GOT3 (cell line): ENCODE results near the gene COX10.
"Not testable (repeated sequence)": the region's sequence is repeated elsewhere in the genome, so short reads cannot be mapped to it uniquely, and the experiment has no call there.

Experiments used
- DNase-seq: peaks from one replicate; lab custom pipeline; 2025; ENCODE audit warnings: mixed read lengths; lab: John Stamatoyannopoulos, UW

Gene COX10

DNA sequence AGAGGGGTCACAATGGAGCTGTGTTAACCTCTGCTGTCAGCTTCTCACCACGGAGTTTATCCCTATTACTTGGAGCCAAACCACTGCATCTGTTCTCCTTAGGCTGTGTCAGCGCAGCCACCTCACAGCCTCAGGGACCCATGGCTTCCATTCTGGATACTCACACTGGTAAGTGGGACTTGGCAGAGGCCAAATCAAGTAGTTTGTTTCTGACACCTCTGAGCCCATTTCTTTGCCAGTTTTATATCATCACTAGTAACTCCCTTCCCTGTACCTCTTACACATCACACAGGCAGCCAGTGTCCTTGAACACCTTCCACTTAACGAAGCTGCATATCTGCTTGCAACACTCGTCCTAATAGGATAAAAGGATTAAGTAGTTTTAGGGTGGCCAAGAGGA is 108.5 kb downstream of the COX10 start:
- DNase-seq, result not testable (repeated sequence)

DNA sequence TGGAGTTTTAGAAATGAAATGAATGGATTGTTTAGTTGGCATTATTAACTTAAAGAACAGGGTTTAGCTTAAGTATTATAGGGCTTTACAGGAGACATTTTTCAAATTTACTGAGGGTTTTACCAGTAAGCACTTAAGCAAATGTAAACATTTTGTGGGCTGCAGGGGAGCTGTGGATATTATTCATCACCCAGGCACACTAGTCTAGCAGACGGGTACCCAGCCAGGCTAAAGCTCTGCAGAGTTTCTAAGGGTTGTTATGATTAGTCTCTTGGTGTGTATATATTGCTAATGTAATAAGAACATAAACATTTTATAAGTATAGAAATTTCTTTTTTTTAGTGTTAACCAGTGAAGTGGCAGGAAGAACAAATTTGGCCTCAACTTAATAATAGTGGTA is 110.6 kb downstream of the COX10 start:
- not testable (repeated sequence) for DNase-seq

DNA sequence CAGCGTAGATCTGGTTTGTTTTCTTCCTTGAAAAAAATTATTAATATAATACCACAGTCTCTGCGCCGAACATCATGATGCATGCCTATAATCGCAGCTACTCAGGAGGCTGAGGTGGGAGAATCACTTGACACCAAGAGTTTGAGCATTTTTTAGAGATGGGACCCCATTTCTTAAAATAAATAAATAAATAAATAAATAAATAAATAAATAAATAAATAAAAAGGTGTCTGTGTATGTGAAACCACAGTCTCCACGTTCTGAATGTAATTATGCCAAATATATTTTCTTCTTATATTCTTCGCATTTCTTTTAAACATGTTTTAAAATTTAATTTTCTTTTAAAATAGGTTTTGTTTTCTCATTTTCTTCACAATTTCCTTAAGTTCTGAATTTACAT is 112.8 kb downstream of the COX10 start:
- DNase-seq, result not testable (repeated sequence)

DNA sequence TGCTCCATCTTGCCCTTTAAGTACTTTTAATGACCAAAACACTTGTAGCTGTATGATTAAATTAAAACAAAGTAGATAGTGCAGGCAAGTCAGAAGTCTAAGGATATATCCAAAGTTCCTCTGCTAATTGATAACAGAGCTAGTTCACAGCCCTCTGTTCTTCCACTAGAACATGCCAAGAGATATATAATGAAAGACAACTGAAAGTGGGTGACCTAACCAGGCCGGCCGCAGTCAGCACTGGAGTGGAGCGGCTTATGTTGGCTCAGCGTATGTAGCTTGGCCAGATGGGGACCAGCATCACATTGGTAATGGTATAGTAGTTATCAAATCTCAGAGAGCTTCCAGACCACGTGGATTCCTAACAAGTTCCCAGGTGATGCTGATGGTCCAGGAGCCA is 115.2 kb downstream of the COX10 start:
- not testable (repeated sequence) for DNase-seq

DNA sequence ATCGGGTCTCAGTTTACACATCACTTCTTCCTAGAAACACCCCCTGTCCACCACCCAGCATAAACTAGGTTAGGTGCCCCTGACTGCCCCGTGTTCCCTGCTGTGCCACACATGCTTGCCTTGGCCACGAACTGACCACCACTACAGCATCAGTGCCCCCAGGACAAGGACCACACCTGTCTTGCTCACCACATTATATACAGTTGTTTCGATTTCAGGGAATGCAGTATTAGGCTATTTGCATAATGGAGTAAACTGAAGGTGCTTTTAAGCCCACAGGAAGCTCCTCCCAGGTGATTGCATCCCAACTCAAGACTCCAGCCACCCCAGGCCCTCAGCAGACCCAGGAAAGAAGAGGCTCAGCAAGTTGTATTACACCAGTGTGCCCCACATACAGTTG is 117.1 kb downstream of the COX10 start:
- DNase-seq, result not testable (repeated sequence)

DNA sequence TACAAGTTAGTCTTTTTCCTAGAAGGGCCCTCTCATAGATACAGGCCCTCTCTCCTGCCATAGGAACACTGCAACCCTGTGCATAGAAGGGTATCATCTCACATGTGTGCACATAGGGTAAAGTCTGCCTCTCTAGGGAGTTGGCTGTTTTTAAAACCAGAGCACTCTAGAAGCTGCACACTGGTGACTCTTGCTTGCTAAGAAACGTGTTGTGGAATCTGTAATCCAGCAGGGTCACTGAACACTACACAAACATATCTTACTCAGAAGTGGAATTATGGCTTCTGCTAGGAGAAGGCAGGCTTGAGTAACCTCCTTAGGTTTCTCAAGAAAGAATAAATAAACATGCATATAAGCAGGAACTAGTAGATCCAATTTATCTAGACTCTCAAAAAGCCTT is 121.5 kb downstream of the COX10 start:
- DNase-seq, result not testable (repeated sequence)

DNA sequence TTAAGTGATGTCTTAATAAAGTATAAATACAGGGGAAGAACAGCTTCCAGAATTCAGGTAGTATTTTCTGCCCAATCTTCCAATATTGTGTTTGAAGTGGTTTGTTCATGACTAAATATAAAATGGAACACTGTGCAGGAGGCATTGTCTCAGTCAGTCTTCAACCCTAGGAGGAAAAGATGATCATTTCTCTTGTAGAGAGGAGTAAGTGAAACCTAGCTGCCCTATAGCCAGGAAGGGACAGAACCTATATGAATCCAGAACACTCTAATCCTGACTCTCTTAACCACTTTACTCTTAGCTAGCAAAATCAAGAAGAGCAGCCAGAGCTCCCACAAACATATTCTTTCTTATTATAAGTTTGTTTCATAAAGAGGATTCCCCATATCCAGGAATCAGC is 122.2 kb downstream of the COX10 start:
- not testable (repeated sequence) for DNase-seq

DNA sequence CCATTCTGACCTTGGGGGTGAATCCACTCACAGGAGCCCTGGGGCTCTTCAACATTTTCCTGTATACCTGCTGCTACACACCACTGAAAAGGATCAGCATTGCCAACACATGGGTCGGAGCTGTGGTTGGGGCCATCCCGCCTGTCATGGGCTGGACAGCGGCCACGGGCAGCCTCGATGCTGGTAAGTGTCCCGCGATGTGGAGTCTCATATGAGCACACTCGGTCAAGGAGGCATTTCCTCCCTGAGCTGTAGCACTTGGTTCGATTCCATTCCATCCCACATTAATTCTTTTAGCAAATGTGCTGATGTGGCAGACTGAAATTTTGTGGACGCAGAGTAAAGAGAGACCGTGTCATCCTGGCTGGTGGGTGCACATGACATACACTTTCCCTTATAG is 122.7 kb downstream of the COX10 start:
- not testable (repeated sequence) for DNase-seq

DNA sequence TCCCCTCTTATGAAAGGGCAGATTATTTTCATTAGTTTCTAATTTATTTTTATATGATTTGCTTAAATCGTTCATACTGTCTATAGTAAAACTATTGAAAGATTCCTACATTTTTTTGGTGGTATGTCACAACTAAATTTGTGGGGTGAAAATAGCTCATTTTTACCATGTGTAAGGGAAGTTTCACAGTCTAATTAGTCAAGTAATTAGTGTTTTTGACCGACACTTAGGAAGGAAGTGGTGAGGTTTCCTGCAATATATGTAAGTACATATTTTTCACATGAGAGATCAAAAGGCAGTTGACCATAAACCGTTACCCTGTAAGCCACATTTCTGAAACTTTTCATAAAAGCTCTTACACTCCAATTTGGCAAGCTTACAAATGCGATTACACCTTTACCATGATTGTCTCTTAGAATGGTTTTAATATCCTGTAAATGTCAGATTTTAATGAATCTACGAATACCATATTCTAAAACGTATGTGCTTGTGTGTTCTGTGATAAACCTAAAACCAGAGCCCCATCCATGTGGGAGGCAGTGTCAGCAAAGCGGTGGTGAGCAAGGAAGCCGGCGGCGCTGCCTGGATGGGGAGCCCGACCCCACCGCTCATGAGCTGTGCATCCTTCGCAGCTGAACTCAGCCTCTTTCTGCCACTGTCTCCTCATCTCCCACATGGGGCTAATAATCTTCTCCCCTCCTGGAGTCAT is 123.5 kb downstream of the COX10 start:
- DNase-seq, result not testable (repeated sequence)

DNA sequence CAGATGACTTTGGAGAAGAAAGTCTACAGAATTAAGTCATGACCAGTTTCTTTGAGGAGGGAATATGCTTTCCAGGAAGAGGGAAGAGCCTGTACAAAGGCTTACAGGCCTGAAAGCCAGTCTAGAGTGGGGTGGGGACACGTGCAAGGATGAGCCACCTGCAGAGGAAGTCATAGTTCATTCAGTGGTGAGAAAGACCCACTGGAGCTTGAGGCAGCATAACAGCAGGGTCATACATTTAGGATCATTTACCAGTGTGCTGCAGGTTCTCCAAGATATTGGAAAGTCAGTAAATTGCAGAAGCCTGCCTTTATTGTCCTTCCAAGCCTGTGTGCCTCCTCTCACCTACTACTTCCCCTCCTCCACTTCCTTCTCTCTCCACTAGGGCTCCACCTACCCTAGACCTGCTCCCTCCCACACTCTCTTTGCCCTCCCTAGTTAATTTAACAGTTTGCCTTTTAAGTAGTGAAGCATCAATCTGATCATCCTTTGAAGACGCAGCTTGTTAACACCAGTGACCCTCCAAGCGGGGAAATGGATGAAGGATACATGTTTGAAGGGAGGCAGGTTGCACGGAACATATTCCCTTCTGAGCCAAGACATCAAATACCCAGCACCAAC is 127.2 kb downstream of the COX10 start:
- no peak for DNase-seq

DNA sequence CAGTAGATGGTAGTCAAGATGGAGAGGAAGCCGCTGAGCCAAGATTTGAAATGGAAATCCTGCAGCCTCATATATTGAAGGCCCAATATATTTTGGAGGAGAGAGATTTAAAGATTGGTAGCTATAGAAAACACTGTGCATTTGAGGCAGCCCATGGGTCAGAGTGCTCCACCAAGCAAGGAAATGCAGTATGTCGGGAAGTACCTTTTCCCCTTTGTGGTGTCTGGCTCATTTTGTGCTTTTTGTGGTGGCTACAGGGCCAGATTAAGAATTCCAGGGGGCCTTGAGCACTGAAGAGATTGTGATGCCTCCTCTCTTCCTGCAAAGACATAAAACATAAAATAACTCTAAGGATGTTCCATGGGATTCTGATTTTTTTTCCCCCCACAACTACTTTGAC is 127.8 kb downstream of the COX10 start:
- DNase-seq, result no peak

DNA sequence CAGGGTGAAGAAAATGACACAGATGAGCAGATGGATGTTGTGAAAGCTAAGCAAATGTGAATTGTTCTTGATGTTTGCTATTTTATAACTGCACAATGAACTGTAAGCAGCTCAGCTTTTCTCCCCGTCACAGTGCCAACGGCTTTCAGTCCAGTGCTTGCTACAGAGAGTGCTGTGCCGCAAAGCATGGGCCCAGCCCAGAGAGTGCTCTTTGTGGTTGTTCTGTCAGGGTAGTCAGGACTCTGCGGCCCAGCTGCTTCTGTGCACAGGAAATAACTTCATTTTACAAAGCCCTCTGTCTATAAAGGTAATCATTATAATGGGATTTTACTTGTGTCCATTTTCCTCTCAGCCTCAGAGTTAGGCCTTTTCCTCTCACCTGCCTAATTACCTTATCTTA is 128.3 kb downstream of the COX10 start:
- DNase-seq, result no peak

DNA sequence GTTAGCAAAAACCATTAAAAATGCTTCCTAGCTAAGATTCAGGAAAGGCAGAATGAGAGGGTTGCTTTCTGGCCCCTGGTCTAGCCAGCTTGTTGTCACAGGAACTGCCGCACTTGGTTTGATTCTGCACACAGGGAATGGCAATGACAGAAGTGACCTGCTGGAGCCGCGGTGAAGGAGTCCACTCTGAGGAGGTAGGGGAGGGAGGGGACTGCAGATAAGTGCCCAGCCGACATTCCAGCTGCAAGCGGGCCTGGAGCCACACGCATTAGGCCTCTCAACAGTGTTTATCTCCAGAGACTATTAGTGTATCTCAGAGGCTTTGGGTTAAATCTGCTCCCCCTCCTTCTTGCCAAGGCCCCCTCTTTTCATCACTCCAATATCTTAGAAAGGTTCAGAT is 128.7 kb downstream of the COX10 start:
- no peak for DNase-seq

DNA sequence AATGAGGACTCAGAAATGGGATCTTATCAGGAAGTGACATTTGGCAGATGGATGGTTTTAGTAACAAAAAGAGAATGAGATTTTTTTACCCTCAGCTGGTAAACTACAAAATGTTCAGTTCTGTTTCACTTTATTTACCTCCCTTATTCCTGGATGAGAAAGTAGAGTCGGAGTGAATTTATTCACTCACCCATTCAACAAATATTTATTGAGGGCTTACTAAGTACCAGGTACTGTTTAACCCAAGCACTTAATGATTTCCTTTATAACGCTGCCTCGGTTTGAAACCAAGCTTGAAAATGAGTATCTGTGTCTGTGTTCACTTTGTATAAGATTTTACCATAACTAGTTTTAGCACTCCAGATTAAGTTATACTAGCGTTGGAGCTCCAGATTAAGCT is 129.3 kb downstream of the COX10 start:
- DNase-seq, result no peak

DNA sequence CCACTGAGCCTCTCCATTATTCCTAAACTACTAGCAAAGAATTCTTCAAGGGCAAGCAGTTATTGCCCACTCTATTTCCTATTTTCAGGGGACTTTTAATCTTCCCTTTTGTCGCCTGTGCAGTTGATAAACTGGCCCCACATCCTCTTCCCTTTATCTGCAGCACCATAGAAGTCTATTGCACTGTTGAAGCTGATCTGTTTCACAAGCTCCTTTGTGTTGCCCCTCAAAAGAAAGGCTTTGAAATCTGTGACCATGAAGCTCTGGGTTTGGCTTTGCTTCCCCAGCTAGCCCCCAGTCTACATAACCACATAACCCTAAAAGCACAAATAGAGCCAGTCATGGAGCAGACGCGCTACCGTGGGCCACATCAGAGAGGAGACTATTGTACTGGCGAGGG is 130.3 kb downstream of the COX10 start:
- DNase-seq, result no peak

DNA sequence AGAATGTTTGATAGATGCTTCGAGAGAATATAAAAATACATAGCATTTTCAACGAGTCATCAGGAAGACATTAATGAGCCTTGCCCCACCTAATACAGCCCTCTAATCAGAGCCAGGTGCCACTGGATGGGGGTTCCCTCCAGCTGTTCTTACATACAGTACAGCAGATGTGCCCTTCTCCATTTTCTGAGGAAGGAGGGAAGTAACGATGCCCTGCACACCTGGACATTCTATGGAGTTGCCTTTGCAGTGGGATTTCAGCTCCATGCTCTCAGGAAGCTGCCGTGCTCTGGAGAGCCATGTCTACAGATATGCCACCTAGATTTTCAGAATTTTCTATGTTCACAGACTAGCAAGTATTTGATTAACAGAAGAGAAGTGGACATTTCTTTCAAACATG is 131.1 kb downstream of the COX10 start:
- no peak for DNase-seq

DNA sequence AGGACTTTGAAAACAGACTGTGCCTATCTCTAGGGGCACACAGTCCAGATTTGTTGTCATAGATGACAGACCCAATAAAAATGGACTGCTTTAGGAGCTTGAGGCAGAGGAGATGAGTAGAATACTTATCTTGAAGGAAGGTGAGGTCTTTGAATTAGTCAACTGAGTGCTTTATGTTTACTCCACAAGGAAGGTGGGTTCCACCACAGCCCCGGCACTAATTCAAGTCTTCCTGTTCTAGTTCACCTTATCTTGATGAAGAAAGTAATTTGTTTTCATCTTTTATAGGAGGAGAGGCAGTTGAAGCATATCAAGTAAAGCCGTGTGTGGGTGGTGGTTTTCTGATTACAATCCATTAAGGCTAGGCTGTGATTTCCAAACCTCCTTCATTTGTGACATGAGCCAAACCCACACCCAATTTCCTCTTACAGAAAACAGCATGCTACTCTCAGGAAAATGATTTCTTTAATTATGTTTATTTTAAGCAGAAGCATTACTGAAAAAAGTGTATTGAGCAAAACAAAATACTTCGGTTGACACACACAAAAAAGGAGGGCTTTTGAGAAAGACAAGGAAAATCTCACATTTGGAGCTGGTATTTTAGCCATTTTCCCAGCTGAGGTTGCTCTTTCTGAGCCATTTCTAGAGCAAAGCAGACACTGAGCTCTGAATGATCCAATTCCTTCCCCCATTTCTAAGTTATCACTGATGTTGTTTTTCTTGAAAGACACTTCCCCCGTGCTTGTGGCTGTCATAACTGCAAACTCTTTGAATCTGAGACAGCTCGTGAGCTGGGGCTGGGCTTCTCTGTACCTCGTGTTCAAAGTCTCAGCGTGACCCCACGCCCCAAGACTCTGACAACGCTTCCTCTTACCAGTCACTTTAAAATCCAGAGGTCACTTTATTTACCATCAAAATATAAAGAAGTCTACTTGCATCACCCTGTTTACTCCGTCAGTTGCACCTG is 132.0 kb downstream of the COX10 start:
- DNase-seq, result no peak

DNA sequence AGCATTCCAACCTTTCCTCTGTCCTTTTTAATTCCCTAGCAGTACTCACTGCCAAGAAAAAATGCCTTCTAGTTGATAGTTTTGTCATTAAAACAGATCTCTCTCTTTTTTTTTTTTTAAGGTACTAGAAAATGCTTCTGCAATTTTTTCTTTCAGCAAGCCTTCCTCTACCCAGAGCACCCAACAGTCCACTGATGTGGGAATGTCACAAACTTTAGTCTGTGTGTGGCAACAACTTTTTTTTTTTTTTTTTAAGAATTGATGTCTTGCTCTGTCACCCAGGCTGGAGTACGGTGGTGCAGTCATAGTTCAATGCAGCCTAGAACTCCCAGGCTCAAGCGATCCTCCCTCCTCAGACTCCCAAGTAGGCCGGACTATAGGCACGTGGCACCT is 132.7 kb downstream of the COX10 start:
- no peak for DNase-seq

DNA sequence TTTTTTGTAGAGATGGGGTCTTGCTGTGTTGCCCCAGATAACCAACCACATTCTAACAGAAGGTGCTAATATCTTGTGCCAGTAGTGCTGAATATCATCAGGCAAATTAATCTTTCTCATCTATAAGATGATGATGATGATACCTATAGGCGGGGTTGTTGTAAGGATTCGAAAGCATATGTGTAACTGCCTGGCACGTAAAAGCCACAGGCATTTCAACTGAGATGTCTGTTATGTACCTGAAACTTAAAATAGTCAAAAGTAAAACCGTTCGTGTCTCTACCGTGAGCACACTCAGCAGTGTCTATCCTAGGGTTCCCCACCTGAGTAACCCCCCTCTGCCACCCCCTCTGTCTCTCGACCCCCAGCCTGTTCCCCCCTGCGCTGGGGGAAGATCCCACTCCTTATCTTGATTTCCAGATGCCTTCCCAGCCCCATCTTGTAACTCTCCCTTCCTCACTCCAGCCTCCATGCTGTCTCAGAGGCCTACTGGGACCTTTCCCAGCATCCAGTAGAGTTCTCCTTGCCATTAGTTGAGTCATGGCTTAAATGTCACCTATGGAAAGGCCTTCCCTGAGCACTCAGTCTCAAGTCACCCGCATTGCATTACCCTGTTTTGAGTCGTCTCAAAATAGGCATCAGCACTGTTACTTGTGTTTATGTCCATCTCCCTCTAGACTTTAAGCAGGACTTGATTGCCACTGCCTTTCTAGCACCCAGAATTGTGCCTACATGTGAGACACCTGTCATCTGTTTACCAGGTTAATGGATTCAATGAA is 133.3 kb downstream of the COX10 start:
- no peak for DNase-seq

DNA sequence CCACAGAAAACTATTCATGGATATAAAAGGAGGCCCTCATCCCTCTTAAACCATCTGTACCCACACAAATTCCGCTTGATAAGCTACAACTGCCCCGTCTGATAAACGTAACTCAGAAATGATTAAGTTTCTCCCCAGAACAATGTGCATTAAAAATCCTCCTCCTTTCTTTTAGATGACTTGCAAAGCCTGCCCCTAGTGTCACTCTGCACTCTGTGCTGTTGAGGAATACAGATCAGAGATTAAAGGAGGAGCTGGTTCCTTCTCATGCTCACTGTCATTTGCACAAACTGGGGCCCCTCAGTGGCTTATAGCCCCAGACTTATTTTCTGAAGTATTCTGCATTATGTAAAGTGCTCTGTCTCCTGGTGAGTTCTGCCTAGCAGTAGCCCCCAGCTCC is 134.1 kb downstream of the COX10 start:
- DNase-seq, result no peak

DNA sequence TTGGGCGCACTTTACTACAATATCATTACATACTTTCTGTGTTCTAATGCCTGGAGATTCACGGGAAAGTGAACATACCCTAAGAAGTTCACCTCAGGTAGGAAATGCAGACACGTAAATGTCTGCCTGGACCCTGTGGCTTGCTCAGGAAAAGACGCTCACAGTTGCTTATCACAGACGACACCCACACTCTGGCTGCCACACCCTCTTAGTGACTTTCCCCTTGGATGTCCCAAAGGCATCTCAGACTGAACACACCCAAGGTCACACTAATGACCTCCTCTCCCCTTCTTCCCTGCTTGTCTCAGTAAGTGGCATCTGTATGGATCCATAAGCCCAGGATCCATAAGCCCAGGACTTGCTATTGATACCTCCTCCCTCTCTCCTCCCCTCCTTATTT is 134.8 kb downstream of the COX10 start:
- DNase-seq, result no peak

DNA sequence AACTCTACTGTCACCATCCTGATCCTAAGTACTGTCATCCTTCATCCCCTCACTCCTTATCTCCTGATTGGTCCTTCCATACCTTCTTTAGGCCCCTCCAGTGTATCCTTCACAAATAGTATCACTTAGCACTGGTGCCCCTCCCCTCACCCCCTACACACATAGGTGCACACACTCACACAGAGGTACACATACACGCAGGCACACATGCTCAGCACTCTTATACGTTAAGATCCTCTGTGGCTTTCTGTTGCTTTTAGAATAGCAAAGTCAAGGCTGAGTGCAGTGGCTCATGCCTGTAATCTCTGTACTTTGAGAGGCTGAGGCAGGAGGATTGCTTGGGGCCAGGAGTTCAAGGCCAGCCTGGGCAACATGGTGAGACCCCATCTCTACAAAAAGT is 135.2 kb downstream of the COX10 start:
- DNase-seq, result no peak
